Stomach smooth muscle (tissue), 2 donors: ENCODE measurements around the gene COL26A1.

Experiments used
- H3K27ac ChIP-seq: one replicate; pipeline ENCODE4 v1.7.0; 2013; ENCODE audit warnings: mild to moderate bottlenecking, low read length, inconsistent platforms
- H3K27me3 ChIP-seq, 2 donors: one replicate each; pipeline ENCODE4 v1.7.0; 2013; ENCODE audit warnings: low read length in 2 of 2; ENCODE audit not compliant: insufficient read depth in 2 of 2, control insufficient read depth in 1 of 2
- H3K36me3 ChIP-seq, 2 donors: one replicate each; pipeline ENCODE4 v1.7.0; 2013; ENCODE audit warnings: low read length in 2 of 2; ENCODE audit not compliant: control insufficient read depth in 2 of 2, insufficient read depth in 2 of 2
- H3K4me1 ChIP-seq: one replicate; pipeline ENCODE4 v1.7.0; 2013; ENCODE audit warnings: low read length; ENCODE audit not compliant: control insufficient read depth, insufficient read depth
- H3K4me3 ChIP-seq, 2 donors: one replicate each; pipeline ENCODE4 v1.7.0; 2013; ENCODE audit warnings: low read length in 2 of 2
- H3K9ac ChIP-seq, 2 donors: one replicate each; pipeline ENCODE4 v1.7.0; 2013; ENCODE audit warnings: low read length in 2 of 2, mild to moderate bottlenecking in 1 of 2
- H3K9me3 ChIP-seq, 2 donors: one replicate each; pipeline ENCODE4 v1.7.0; 2013; ENCODE audit warnings: low read length in 2 of 2; ENCODE audit not compliant: control insufficient read depth in 2 of 2
- donor health status: healthy.
- donor health status: Pancreatic carcinoma.

Gene COL26A1

GRCh38 chr7:101543242-101543766 is 180.6 kb downstream of the COL26A1 start:
- no peak overlapping the region for H3K27ac ChIP-seq
- H3K4me3 ChIP-seq = no peak overlapping the region
- H3K4me1 ChIP-seq = peaks cover 2% of the 10 kb centered on the region
- H3K9me3 ChIP-seq = no peaks in the 10 kb centered on the region
- H3K36me3 ChIP-seq = no peaks in the 10 kb centered on the region
- no peak overlapping the region for H3K9ac ChIP-seq
- H3K27me3 ChIP-seq = peaks cover 0 to 4% of the 10 kb centered on the region in 2 donors

- peaks cover 0 to 4% of the 10 kb centered on the region in 2 donors for H3K27me3 ChIP-seq
- H3K36me3 ChIP-seq = no peaks in the 10 kb centered on the region
- H3K4me1 ChIP-seq = peaks cover 2% of the 10 kb centered on the region
- H3K27ac ChIP-seq = no peak overlapping the region
- no peaks in the 10 kb centered on the region for H3K9me3 ChIP-seq
- no peak overlapping the region for H3K4me3 ChIP-seq
- no peak overlapping the region for H3K9ac ChIP-seq
Observed at GRCh38 chr7:101543846-101544245, 181.2 kb downstream of the COL26A1 start.

GRCh38 chr7:101545441-101546190 is 182.9 kb downstream of the COL26A1 start:
- Histone ChIP-seq H3K9ac (no peak overlapping the region), H3K4me3 (no peak overlapping the region), H3K27ac (no peak overlapping the region), H3K27me3 (peaks cover 0 to 4% of the 10 kb centered on the region in 2 donors), H3K9me3 (no peaks in the 10 kb centered on the region), H3K36me3 (no peaks in the 10 kb centered on the region), H3K4me1 (no peaks in the 10 kb centered on the region)

GRCh38 chr7:101546308-101546936 is 183.7 kb downstream of the COL26A1 start:
- H3K9ac ChIP-seq = no peak overlapping the region
- no peaks in the 10 kb centered on the region for H3K4me1 ChIP-seq
- no peak overlapping the region for H3K27ac ChIP-seq
- H3K9me3 ChIP-seq = no peaks in the 10 kb centered on the region
- peaks cover 0 to 4% of the 10 kb centered on the region in 2 donors for H3K27me3 ChIP-seq
- H3K4me3 ChIP-seq = no peak overlapping the region
- no peaks in the 10 kb centered on the region for H3K36me3 ChIP-seq

- Histone ChIP-seq H3K27me3 (peaks cover 3 to 5% of the 10 kb centered on the region in 2 donors), H3K27ac (no peak overlapping the region), H3K36me3 (no peaks in the 10 kb centered on the region), H3K9ac (no peak overlapping the region), H3K4me3 (no peak overlapping the region), H3K9me3 (no peaks in the 10 kb centered on the region), H3K4me1 (no peaks in the 10 kb centered on the region)
Observed at GRCh38 chr7:101547022-101547915, 184.6 kb downstream of the COL26A1 start.

GRCh38 chr7:101547916-101548661 is 185.4 kb downstream of the COL26A1 start:
- H3K9ac ChIP-seq = no peak overlapping the region
- no peaks in the 10 kb centered on the region for H3K36me3 ChIP-seq
- H3K4me1 ChIP-seq = no peaks in the 10 kb centered on the region
- H3K27me3 ChIP-seq = peaks cover 0 to 5% of the 10 kb centered on the region in 2 donors
- H3K4me3 ChIP-seq = no peak overlapping the region
- H3K27ac ChIP-seq = no peak overlapping the region
- no peaks in the 10 kb centered on the region for H3K9me3 ChIP-seq

- Histone ChIP-seq H3K27ac (no peak overlapping the region), H3K9me3 (no peaks in the 10 kb centered on the region), H3K27me3 (peaks cover 0 to 5% of the 10 kb centered on the region in 2 donors), H3K4me3 (no peak overlapping the region), H3K9ac (no peak overlapping the region), H3K4me1 (no peaks in the 10 kb centered on the region), H3K36me3 (no peaks in the 10 kb centered on the region)
Observed at GRCh38 chr7:101549734-101550133, 187.1 kb downstream of the COL26A1 start.

- Histone ChIP-seq H3K27me3 (peaks cover 0 to 5% of the 10 kb centered on the region in 2 donors), H3K36me3 (no peaks in the 10 kb centered on the region), H3K4me1 (no peaks in the 10 kb centered on the region), H3K9me3 (no peaks in the 10 kb centered on the region), H3K4me3 (no peak overlapping the region), H3K27ac (no peak overlapping the region), H3K9ac (no peak overlapping the region)
Observed at GRCh38 chr7:101550641-101551541, 188.2 kb downstream of the COL26A1 start.

GRCh38 chr7:101553018-101553770 is 190.5 kb downstream of the COL26A1 start:
- Histone ChIP-seq H3K27me3 (peaks cover 0 to 5% of the 10 kb centered on the region in 2 donors), H3K4me3 (no peak overlapping the region), H3K36me3 (no peaks in the 10 kb centered on the region), H3K4me1 (no peaks in the 10 kb centered on the region), H3K9me3 (no peaks in the 10 kb centered on the region), H3K9ac (no peak overlapping the region), H3K27ac (no peak overlapping the region)
